Panc1 (cell line): ENCODE results near the gene HOXD13.

Source experiments
- POLR2AphosphoS5 ChIP-seq: IDR thresholded peaks from 2 replicates; pipeline ENCODE4 v1.6.1; 2012; ENCODE audit warnings: mild to moderate bottlenecking, low read depth, low read length, moderate library complexity
- TCF7L2 ChIP-seq: IDR thresholded peaks from 2 replicates; pipeline ENCODE4 v1.6.1; 2011; ENCODE audit warnings: mild to moderate bottlenecking, low read depth, low read length, inconsistent platforms
- TF ChIP-seq, protein P1 (sequence below): fragments of 450-650 bp; IDR thresholded peaks from 2 replicates; pipeline ENCODE4 v1.5.1; 2017; ENCODE audit warnings: mild to moderate bottlenecking

DNA sequence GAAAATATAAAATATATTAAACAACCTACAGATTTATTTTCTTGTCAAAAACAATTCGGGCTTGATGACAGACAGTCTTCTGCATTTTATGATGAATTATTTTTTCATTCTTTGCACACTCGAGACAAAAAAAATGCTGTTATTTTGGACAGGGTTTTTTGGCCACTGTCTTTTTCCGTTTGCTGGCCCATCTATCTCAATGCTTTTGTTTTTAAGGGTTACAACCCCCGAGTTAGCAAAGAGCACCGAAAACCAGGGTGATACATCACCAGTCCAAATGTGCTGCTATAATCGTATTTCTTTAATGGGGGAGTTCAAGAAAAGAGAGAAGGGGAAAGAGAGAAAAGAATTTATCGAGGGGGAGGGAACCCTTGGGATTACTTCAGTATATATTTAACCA lies 16.5 kb upstream of the HOXD13 start:
- TF ChIP-seq, protein P1, sequence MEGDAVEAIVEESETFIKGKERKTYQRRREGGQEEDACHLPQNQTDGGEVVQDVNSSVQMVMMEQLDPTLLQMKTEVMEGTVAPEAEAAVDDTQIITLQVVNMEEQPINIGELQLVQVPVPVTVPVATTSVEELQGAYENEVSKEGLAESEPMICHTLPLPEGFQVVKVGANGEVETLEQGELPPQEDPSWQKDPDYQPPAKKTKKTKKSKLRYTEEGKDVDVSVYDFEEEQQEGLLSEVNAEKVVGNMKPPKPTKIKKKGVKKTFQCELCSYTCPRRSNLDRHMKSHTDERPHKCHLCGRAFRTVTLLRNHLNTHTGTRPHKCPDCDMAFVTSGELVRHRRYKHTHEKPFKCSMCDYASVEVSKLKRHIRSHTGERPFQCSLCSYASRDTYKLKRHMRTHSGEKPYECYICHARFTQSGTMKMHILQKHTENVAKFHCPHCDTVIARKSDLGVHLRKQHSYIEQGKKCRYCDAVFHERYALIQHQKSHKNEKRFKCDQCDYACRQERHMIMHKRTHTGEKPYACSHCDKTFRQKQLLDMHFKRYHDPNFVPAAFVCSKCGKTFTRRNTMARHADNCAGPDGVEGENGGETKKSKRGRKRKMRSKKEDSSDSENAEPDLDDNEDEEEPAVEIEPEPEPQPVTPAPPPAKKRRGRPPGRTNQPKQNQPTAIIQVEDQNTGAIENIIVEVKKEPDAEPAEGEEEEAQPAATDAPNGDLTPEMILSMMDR: no peak
- TF ChIP-seq TCF7L2 (no peak), POLR2AphosphoS5 (no peak)
